OCI-LY1 (cell line): ENCODE measurements around the gene TMPRSS11D.

ENCODE experiments used
- H2AFZ ChIP-seq: fragments of 200-600 bp; sonication (generic), shearing (Covaris generic); 2 replicates; pipeline ENCODE4 v1.6.0; 2014; ENCODE audit warnings: antibody characterized with exemption, mild to moderate bottlenecking, low read length
- H3F3A ChIP-seq: fragments of 200-600 bp; sonication (generic), shearing (Covaris generic); 2 replicates; pipeline ENCODE4 v1.6.0; 2014; ENCODE audit warnings: mild to moderate bottlenecking, antibody characterized with exemption, low read length, moderate library complexity; ENCODE audit not compliant: insufficient read depth
- H3K27ac ChIP-seq: fragments of 200-600 bp; sonication (generic); 2 replicates; pipeline ENCODE4 v1.5.1; 2014; ENCODE audit warnings: low read length, mixed run types, mild to moderate bottlenecking, low read depth; ENCODE audit not compliant: poor library complexity, severe bottlenecking
- H3K27me3 ChIP-seq: fragments of 200-600 bp; sonication (generic); 2 replicates; pipeline ENCODE4 v1.6.0; 2014; ENCODE audit warnings: antibody characterized with exemption, mild to moderate bottlenecking, low read length, moderate library complexity; ENCODE audit not compliant: insufficient read depth
- H3K36me3 ChIP-seq: fragments of 200-600 bp; sonication (generic); 2 replicates; pipeline ENCODE4 v1.6.1; 2014; ENCODE audit warnings: mild to moderate bottlenecking, antibody characterized with exemption, low read length, moderate library complexity, mixed read lengths; ENCODE audit not compliant: insufficient read depth
- H3K4me1 ChIP-seq: fragments of 200-600 bp; sonication (generic); 2 replicates; pipeline ENCODE4 v1.5.1; 2014; ENCODE audit warnings: mild to moderate bottlenecking, low read length, moderate library complexity; ENCODE audit not compliant: insufficient read depth, severe bottlenecking
- H3K4me2 ChIP-seq: fragments of 200-600 bp; sonication (generic), shearing (Covaris generic); 2 replicates; pipeline ENCODE4 v1.6.1; 2014; ENCODE audit warnings: low read length
- H3K4me3 ChIP-seq: fragments of 200-600 bp; sonication (generic); 2 replicates; pipeline ENCODE4 v1.5.1; 2014; ENCODE audit warnings: low read length, low read depth, mild to moderate bottlenecking, mixed read lengths; ENCODE audit not compliant: poor library complexity, severe bottlenecking
- H3K79me2 ChIP-seq: fragments of 200-600 bp; shearing (Covaris generic); 2 replicates; pipeline ENCODE4 v1.6.1; 2016; ENCODE audit warnings: mixed run types, low read length, mixed read lengths; ENCODE audit not compliant: insufficient read depth
- H3K9ac ChIP-seq: fragments of 200-600 bp; sonication (generic), shearing (Covaris generic); 2 replicates; pipeline ENCODE4 v1.6.1; 2014; ENCODE audit warnings: mild to moderate bottlenecking, low read length, mixed read lengths
- H3K9me2 ChIP-seq: fragments of 200-600 bp; sonication (generic), shearing (Covaris generic); 2 replicates; pipeline ENCODE4 v1.6.1; 2014; ENCODE audit warnings: low read depth, mild to moderate bottlenecking, low read length, mixed read lengths
- H3K9me3 ChIP-seq: fragments of 200-600 bp; shearing (Covaris generic); 2 replicates; pipeline ENCODE4 v1.6.1; 2014; ENCODE audit warnings: low read length, mixed read lengths
- H4K20me1 ChIP-seq: fragments of 200-600 bp; sonication (generic), shearing (Covaris generic); 2 replicates; pipeline ENCODE4 v1.6.0; 2016; ENCODE audit warnings: mild to moderate bottlenecking, low read length; ENCODE audit not compliant: insufficient read depth
- CTCF ChIP-seq: fragments of 200-600 bp; sonication (generic), shearing (Covaris generic); IDR thresholded peaks from 2 replicates; pipeline ENCODE4 v1.5.1; 2017; ENCODE audit warnings: mild to moderate bottlenecking, antibody characterized with exemption, low read length, moderate library complexity, mixed read lengths
- EZH2 ChIP-seq: fragments of 200-600 bp; sonication (generic), shearing (Covaris generic); IDR thresholded peaks from 2 replicates; pipeline ENCODE4 v1.8.0; 2017; ENCODE audit warnings: borderline replicate concordance, mixed run types, mild to moderate bottlenecking, antibody characterized with exemption, low read length, moderate library complexity, mixed read lengths

Gene TMPRSS11D

DNA sequence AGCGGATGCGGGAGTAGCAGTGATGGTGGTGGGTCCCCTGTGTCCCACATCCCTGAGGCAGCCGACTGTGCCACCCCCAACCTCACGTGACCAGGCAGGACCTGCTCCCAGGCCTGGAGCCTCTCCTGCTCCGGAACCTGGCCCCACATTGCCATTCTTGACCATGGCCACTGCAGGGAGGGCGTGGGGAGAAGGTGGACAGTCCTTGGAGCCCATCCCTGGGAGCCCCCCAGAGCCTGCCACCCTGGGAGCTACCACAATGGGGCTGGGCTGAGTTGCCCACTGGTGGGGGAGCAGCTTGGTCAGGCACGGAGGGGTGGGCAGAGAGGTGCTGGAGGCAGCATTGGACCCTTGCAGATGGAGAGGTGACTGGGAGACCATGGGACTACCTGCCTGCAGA, 42.7 kb upstream of the TMPRSS11D start:
- no peak for TF ChIP-seq CTCF
- no peak for TF ChIP-seq EZH2
- Histone ChIP-seq H3K4me2 (no peak overlapping the region), H4K20me1 (no peaks in the 10 kb centered on the region), H3K27ac (no peak overlapping the region), H3K79me2 (no peaks in the 10 kb centered on the region), H3K4me3 (no peak overlapping the region), H3K27me3 (no peaks in the 10 kb centered on the region), H2AFZ (no peak overlapping the region), H3F3A (no peaks in the 10 kb centered on the region), H3K9ac (no peak overlapping the region), H3K9me2 (no peaks in the 10 kb centered on the region), H3K36me3 (no peaks in the 10 kb centered on the region), H3K9me3 (no peaks in the 10 kb centered on the region), H3K4me1 (no peaks in the 10 kb centered on the region)

GRCh38 chr4:67922697-67923096, 38.9 kb upstream of the TMPRSS11D start:
- no peak overlapping the region for H3K4me2 ChIP-seq
- no peak overlapping the region for H3K27ac ChIP-seq
- H3K9me3 ChIP-seq: no peaks in the 10 kb centered on the region
- H2AFZ ChIP-seq: no peak overlapping the region
- no peak overlapping the region for H3K4me3 ChIP-seq
- H4K20me1 ChIP-seq: no peaks in the 10 kb centered on the region
- H3K79me2 ChIP-seq: no peaks in the 10 kb centered on the region
- H3F3A ChIP-seq: no peaks in the 10 kb centered on the region
- TF ChIP-seq EZH2: no peak
- TF ChIP-seq CTCF: no peak
- no peaks in the 10 kb centered on the region for H3K9me2 ChIP-seq
- H3K9ac ChIP-seq: no peak overlapping the region
- H3K27me3 ChIP-seq: no peaks in the 10 kb centered on the region
- H3K4me1 ChIP-seq: no peaks in the 10 kb centered on the region
- no peaks in the 10 kb centered on the region for H3K36me3 ChIP-seq

GRCh38 chr4:67918428-67918827, 34.6 kb upstream of the TMPRSS11D start:
- no peak overlapping the region for H3K9ac ChIP-seq
- H4K20me1 ChIP-seq: no peaks in the 10 kb centered on the region
- no peaks in the 10 kb centered on the region for H3F3A ChIP-seq
- H3K9me2 ChIP-seq: no peaks in the 10 kb centered on the region
- no peak overlapping the region for H2AFZ ChIP-seq
- no peak overlapping the region for H3K27ac ChIP-seq
- H3K79me2 ChIP-seq: no peaks in the 10 kb centered on the region
- no peaks in the 10 kb centered on the region for H3K27me3 ChIP-seq
- no peak overlapping the region for H3K4me3 ChIP-seq
- H3K4me1 ChIP-seq: no peaks in the 10 kb centered on the region
- H3K36me3 ChIP-seq: no peaks in the 10 kb centered on the region
- peak; percentile 42 for TF ChIP-seq CTCF
- TF ChIP-seq EZH2: no peak
- no peaks in the 10 kb centered on the region for H3K9me3 ChIP-seq
- H3K4me2 ChIP-seq: no peak overlapping the region
